HG03571 (cell line): ENCODE data around the gene ARMC5.
"Not testable (repeated sequence)": the region's sequence is repeated elsewhere in the genome, so short reads cannot be mapped to it uniquely, and the experiment has no call there.

Experiments used
- ATAC-seq: cut with Tn5 transposase; IDR thresholded peaks from one replicate; pipeline ENCODE4 v1.9.1; 2021; ENCODE audit not compliant: unreplicated experiment

The ARMC5 gene, protein sequence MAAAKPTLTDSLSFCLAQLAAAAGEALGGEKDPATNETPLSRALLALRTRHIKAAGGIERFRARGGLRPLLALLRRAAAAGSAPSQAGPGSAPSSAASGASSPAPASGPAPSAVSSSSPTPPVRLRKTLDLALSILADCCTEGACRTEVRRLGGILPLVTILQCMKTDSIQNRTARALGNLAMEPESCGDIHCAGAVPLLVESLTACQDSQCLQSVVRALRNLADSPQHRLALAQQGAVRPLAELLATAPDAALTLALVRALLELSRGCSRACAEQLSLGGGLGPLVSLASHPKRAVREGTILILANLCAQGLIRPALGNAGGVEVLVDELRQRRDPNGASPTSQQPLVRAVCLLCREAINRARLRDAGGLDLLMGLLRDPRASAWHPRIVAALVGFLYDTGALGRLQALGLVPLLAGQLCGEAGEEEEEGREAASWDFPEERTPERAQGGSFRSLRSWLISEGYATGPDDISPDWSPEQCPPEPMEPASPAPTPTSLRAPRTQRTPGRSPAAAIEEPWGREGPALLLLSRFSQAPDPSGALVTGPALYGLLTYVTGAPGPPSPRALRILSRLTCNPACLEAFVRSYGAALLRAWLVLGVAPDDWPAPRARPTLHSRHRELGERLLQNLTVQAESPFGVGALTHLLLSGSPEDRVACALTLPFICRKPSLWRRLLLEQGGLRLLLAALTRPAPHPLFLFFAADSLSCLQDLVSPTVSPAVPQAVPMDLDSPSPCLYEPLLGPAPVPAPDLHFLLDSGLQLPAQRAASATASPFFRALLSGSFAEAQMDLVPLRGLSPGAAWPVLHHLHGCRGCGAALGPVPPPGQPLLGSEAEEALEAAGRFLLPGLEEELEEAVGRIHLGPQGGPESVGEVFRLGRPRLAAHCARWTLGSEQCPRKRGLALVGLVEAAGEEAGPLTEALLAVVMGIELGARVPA

DNA sequence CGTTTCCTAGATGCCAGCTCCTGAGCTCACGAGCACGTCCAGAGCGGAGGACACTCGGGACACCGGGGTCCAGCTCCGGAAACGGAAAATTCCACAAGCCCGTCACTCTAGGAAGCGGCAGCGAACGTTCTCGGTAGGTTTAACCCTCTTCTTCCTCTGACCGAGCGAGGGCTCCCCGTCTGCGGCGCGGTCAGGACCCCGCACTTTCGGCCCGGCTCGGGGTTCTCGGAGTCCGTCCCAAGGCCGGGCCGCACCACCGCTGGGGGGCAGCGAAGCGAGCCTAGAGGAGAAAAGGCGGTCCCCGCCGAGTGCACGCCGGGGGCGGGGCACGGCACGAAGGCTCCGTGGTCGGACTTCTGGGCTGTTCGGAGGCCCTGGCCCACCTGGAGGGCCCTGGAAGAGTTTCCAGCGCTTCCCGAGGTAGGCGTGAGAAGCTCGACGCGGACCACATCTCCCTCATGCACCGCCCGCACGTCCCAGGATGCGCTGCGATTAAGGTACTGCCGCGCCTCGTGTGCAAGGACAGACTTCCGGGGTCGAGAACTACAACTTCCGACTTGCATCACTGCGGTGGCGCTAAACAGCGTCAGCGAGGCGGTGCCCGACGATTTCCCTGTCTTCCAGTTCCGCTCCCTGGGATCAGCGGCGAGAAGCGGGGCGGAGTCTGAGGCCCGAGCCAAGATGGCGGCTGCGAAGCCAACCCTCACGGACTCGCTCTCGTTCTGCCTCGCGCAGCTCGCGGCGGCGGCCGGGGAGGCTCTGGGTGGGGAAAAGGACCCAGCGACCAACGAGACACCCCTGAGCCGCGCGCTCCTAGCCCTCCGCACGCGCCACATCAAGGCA lies at the start of gene ARMC5:
ARMC5 (plus strand) TSS at position 658 of the 843 bp plus-strand sequence; CDS start at position 682, 24 bp downstream.
- peak; percentile 71 for ATAC-seq

- ATAC-seq: no peak
These were observed 49.2 kb upstream of the ARMC5 start for GRCh38 chr16:31410082-31410481.

GRCh38 chr16:31411024-31411844 lies 48.1 kb upstream of the ARMC5 start:
- ATAC-seq: no peak

GRCh38 chr16:31412750-31413149 lies 46.6 kb upstream of the ARMC5 start:
- no peak for ATAC-seq

- no peak for ATAC-seq
These were observed 45.9 kb upstream of the ARMC5 start for GRCh38 chr16:31413381-31413780.

DNA sequence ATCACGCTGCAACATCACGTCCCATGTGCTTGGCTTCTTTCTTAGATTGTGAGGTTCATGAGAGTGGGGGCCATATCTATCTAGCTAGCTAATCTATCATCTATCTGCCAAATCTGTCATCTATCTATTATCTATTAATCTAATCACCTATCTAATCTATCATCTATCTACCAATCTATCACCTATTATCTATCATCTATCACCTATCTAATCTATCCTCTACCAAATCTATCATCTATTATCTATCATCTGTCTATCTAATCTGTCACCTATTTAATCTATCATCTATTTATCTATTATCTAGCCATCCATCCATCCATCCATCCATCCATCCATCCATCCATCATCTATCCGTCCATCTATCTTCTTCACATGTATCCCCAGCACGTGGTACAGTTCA lies 45.4 kb upstream of the ARMC5 start:
- no peak for ATAC-seq

DNA sequence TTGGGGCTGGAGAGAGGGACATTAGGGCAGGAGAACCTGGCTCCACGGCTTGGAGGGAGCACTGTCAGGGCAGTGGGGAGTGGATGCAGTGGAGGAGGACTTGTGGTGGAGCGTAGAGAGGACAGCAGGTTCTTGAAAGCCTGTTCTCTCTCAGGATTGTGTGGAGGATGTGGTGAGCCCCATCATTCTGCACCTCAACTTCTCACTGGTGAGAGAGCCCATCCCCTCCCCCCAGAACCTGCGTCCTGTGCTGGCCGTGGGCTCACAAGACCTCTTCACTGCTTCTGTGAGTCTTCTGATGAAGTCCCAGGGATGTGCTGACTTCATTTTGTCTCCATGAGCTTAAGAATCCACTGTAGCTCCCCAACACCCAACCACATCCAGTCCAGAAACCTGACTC lies 44.6 kb upstream of the ARMC5 start:
- ATAC-seq: no peak

DNA sequence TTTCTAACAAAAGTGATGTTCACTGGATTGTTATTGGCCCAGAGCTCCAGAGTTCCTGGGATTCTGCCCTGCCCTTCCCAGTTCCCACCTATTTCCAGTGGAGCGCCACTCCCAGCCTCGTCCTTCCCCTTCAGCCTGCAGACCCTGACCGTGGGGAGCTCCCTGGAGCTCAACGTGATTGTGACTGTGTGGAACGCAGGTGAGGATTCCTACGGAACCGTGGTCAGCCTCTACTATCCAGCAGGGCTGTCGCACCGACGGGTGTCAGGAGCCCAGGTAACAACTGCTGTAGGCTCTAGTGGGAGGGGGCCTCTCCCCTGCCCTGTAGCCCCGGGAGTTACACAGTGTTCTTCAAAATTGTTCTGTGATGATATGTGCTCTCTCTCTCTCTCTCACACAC lies 42.9 kb upstream of the ARMC5 start:
- no peak for ATAC-seq

- not testable (repeated sequence) for ATAC-seq
These were observed 42.3 kb upstream of the ARMC5 start for GRCh38 chr16:31417036-31417435.

- no peak for ATAC-seq
These were observed 41.4 kb upstream of the ARMC5 start for GRCh38 chr16:31417916-31418315.

DNA sequence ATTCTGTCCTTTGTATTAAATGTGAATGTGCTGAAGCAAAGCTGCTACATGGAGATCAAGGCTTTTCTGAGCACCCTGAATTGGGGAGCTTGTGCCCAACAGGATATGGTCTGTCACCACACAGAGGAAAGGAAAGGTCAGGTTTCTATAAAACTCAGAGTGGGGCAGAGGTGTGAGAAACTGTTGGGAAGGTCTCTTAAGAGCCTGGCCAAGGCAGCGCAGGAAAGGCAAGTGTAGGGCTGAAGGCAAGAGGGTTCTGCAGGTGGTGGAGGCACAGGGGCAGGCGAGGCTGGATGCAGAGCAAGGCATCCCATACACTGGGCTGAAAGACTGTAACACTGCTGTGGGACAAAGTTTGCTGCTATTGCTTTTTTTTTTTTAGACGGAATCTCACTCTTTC lies 39.3 kb upstream of the ARMC5 start:
- no peak for ATAC-seq

GRCh38 chr16:31421587-31421986 lies 37.7 kb upstream of the ARMC5 start:
- no peak for ATAC-seq

- no peak for ATAC-seq
These were observed 36.1 kb upstream of the ARMC5 start for GRCh38 chr16:31423241-31423640.

- no peak for ATAC-seq
These were observed 35.5 kb upstream of the ARMC5 start for GRCh38 chr16:31423801-31424200.

- ATAC-seq: no peak
These were observed 31.6 kb upstream of the ARMC5 start for GRCh38 chr16:31427441-31428278.

- no peak for ATAC-seq
These were observed 31.1 kb upstream of the ARMC5 start, which contains the start of gene COX6A2 for GRCh38 chr16:31428279-31428597. TSS of gene COX6A2 (minus strand) at chr16:31428360. CDS start at chr16:31428325, 35 bp downstream.

DNA sequence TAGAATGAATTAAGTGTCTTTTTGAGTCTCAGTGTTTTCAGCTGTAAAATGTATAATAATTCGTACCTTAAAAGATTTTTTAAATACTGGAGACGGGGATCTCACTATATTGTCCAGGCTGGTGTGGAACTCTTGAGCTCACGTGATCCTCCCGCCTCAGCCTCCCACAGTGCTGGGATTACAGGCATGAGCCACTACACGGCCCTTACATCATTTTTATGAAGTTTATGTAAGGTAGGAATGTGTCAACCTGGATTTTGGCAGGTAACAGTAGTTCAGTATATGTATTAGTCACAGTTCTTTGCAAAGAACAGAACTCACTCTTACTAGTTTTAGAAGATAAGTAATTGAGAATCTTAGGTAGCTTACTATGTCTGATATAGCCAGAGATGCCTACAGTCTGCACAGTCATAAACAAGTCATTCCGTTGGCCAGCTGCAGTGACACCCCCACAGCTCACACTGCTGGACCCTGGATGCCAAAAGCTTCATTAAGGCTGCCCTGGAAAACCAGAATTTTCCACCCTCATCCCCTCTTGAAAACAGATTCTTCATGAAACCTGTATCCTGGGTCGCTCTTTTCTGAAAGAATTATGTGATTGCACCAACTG lies 30.6 kb upstream of the ARMC5 start:
- no peak for ATAC-seq

DNA sequence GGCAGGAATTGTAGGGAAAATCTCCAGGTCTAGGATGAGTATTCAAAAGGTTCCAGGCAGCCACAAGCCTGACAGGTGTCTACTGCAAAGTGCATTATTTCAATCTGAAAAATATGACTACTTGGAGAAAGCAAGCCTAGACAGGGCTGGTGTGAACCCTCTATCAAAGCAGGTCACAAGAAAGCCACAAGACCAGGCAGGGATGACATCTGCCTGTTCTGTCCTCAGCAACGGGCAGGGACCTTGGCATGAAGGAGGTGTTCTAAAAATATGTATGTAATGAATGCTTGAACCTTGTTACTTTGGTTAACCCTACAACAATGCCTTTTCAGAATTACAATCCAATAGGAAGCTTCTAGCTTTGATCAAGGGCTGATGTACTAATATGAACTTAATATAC lies 30.0 kb upstream of the ARMC5 start:
- ATAC-seq: no peak

DNA sequence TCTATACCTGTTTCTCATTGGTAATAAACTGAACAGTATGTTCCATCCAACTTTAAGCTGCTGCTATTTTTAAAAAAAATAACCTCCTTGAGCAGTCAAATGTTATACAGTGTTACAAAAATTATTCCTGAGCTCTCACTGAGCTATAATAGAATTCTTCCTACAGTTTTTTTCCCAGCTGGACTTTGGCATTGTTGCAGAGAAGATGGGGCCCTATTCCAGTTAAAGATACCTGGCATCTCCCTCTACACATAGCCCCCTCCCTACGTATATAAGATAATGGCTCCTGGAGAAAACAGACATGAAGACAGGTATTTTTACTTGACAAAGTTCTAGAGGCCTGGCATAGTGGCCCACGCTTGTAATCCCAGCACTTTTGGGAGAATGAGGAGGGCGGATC lies 29.5 kb upstream of the ARMC5 start:
- ATAC-seq: no peak
